ENCODE results near the gene EXD2. TPM values are rescaled to one million over a fixed set of nuclear protein-coding genes. Genes with fewer than 3 reads are reported as not detected.
"Not testable (repeated sequence)": the region's sequence is repeated elsewhere in the genome, so short reads cannot be mapped to it uniquely, and the experiment has no call there.

The EXD2 gene
- total RNA-seq, 1 donor from 2014 or later = 12.2 TPM

DNA sequence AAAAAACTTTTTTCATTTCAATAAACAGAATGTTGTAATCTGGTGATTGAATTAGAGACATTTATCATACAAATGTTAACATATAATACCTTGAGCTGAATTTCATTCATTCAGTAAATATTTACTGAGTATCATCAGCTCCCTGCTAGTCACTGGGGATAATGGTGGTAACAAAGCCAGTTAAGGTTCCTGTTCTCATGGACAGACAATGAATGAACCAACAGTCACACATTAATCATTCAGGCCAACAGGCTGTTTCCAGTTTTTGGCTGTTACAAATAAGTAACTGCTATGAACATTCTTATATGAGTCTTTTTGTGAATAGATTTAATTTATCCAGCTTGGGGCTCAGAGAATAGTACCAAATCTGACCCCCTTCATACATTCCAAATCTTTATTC lies 13.5 kb downstream of the EXD2 start:
- peak; percentile 90 for ATAC-seq

DNA sequence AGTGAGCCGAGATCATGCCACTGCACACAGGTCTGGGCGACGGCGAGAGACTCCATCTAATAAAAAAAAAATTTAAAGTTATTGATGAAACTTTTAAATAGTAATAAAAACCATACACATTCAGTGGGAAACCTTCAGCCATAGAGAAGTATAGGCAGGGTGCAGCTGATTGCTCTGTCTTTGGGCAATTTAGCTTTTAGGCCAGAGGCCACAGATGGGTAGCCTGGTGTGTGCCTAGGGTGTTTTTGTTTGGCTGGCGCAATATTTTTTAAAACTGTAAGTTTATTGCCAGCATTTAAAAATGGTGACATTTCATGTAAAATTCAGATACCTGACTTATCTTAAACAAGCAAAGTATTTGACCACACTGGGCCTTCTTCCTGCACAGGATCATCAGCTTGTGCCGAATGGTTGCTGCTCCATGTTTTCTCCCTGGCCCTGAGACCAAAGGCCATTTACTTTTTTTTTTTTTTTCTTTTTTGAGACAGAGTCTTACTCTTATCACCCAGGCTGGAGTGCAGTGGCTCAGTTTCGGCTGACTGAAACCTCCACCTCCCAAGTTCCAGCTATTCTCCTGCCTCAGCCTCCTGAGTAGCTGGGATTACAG lies 16.2 kb downstream of the EXD2 start:
- no peak for ATAC-seq

DNA sequence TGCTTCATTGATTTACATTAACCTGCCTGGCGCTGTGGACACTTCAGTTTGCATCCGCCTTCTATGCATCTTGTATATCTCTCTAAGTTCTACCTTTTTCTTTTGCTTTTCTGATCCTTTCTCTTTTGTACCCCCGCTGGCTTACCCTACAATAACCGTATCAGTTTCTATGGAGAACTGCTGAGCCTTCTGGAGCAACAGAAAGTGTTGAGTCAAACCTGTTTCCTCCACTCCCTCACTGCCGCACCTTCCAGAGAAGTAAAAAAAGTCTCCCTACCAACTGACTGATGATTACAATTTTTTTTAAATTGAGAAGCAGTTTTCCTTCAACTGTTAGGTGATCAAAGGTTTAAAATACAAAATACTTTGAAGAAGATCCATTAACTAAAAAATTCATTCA lies 17.4 kb downstream of the EXD2 start:
- ATAC-seq = no peak

DNA sequence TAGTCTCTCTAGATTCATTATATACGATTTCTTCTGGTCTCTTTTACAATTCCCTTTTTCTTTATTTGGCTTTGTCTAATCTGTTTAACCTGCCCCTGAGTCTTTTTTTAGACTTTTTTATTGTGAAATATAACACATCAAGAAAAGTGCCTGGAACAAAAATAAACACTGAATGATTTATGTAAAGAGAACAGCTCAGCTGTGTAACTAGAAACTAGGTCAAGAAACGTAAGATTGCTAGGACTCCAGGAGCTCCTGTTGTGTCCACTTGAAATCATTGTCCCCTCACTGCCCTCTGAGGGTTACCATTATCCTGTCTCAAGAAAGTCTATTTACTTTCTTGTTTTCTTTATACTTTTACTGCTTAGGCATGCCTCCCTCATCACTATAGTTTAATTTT lies 23.1 kb downstream of the EXD2 start:
- no peak for ATAC-seq

DNA sequence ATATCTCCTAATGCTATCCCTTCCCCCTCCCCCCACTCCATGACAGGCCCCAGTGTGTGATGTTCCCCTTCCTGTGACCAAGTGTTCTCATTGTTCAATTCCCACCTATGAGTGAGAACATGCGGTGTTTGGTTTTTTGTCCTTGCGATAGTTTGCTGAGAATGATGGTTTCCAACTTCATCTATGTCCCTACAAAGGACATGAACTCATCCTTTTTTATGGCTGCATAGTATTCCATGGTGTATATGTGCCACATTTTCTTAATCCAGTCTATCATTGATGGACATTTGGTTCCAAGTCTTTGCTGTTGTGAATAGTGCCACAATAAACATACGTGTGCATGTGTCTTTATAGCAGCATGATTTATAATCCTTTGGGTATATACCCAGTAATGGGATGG lies 26.4 kb downstream of the EXD2 start:
- ATAC-seq = not testable (repeated sequence)

DNA sequence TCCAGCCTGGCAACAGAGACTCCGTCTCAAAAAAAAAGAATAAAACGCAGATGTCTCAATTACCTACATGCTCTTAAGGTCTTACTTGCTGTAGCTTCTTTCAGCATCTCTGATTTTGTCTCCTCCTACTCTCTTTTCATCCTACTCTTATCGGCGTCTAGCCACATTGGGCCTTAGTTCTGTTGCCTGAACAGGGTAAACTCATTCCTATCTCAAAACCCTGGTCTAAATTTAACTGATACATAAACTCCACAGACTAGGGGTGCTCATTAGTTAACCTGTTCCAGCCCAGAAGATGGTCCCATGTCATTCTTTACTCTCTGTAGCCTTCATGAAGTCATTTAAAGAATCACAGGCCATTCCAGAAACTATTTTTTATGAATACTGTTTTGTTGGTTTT lies 33.6 kb downstream of the EXD2 start:
- ATAC-seq = no peak

DNA sequence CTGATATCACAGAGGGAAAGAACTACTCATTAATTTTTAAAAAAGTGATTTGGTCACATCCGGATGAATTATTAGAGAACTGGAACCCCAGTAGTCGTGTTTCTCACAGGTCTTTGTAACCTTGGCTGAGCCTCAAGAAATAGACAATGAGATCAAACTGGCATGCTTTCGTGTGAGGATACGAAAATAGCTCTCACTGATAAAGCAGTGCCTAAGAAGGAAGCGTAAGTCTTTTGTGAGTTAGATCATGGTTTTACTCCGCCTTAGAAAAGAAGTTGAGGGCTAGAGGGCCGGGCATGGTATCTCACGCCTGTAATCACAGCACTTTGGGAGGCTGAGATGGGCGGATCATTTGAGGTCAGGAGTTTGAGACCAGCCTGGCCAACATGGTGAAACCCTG lies 34.9 kb downstream of the EXD2 start:
- ATAC-seq = no peak

DNA sequence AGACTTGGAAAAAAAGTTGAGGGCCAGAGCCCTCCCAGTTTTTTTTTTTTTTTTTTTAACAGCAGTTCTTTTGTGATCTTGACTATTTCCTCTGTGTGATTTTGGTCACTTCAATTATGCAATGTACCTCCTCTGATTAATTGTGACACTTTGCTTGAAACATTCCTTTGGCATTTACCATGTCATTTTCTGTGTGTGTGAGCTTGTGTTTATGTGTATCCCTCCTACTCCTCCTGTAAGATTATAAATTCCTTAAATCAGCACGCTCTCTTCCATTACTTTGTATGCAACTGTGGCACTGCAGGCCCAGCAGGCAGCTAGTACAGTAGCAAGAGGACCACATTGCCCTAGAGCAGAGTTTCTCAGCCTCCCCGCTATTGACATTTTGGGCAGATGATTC lies 35.4 kb downstream of the EXD2 start:
- no peak for ATAC-seq

DNA sequence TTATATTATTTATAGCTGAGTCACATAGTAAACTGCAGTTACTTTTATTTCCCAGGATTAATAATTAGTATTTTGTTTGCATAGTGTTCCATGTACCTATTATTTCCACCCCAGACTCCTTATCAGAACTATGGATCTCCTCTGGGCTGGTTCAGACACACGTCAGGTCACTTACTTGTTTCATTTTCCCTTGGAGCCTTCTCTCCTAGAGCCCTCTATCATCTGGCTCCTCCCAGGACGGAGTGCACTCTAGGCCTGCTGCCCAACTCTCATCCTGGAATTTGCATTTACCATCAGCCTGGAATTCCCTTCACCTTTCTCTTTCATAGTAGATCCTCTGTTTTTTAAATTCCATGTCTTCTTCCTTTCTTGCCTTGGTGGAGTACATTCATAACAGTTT lies 40.2 kb downstream of the EXD2 start:
- no peak for ATAC-seq

DNA sequence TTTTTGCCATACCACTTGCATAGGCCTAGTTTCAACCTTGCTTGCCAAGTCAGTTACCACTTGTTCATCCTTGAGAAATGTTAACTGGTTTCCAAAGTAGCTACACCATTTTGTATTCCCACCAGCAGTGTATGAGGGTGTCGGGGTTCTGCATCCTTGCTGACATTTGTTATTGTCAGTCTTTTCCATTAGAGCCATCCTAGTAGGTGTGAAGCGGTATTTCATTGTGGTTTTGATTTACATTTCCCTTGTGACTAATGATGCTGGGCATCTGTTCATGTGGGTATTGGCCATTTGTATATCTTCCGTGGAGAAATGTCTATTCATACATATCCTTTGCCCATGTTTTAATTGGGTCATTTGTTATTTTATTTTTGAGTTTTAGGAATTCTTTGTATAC lies 41.1 kb downstream of the EXD2 start:
- ATAC-seq = no peak

DNA sequence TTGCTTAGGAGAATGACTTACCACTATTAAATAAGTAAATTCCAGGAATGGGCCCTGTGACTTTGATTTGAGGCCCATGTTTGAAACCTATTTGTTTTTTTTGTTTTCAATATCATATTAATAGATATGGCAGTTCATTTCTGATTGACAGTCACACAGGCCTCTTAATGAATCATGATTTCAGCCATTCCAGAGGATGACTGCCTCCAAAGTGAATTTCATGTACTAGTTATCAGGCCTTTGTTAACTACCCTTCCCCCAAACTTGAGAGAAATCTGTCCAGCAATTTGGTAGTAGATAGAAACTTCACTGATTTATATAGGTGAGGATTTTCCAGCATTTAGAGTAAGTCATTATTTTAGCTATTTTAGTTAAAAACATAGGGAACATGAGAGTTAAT lies 42.8 kb downstream of the EXD2 start:
- ATAC-seq = no peak

DNA sequence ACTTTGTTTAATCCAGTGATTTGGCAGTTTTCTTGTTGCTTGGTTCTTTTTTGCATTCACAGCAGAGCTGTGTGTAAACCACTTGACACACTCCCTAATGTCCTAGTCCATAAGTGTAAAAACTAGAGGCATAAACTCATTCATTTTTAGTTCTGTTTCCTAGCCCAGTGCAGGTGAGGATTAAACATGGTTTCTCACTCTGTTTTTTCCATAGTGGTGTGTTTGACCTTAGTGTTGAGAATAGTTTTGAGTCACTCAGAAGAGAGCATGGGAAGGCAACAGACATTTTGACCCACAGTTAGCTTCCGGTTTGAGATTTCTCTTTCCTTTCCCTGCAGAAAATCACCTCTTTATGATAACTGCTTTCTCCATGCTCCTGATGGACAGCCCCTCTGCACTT lies 44.4 kb downstream of the EXD2 start:
- ATAC-seq = no peak

DNA sequence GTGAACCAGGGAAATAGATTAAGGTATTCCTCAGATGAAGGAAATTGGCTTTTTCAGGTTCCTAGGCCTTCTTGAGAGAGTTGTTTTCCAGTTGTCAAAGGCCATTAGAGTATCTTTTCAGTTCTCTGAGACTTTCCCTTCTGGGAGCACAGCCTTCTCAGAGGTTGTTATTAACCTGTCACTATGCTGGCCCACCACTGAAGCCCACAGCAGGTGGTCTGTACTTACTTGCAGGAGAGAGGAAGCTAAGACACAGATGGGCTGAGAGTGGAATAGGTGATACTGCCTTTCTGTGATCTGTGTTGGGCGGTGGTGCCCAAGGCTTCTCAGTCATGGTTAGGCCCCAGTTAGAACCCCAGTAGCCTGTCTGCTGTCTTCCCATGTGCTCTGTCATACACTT lies 45.8 kb downstream of the EXD2 start:
- ATAC-seq = no peak

DNA sequence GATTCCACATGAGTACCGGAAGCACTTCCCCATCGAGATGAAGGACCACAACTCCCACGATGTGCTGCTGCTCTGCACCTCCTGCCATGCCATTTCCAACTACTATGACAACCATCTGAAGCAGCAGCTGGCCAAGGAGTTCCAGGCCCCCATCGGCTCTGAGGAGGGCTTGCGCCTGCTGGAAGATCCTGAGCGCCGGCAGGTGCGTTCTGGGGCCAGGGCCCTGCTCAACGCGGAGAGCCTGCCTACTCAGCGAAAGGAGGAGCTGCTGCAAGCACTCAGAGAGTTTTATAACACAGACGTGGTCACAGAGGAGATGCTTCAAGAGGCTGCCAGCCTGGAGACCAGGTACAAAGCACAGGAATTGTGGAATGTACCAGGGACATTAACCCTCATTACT lies 46.3 kb downstream of the EXD2 start:
- ATAC-seq = no peak

DNA sequence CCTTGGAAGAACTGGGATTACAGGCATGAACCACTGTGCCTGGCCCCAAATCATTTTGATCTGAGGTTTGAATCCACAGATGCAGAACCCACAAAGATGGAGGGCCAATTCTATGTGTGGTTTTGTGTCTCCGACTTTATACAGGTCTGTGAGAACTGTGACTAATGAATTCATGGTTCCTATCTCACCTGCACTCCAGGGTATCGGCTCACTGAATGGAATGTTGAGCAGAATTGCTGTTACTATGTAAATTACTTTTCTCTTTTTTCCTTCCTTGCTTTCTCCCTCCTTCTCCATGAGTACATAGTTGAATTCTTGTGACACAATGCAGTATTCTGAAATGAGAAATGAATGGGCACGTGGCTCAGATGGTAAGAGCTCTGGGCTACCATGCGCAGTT lies 47.6 kb downstream of the EXD2 start:
- ATAC-seq = no peak

DNA sequence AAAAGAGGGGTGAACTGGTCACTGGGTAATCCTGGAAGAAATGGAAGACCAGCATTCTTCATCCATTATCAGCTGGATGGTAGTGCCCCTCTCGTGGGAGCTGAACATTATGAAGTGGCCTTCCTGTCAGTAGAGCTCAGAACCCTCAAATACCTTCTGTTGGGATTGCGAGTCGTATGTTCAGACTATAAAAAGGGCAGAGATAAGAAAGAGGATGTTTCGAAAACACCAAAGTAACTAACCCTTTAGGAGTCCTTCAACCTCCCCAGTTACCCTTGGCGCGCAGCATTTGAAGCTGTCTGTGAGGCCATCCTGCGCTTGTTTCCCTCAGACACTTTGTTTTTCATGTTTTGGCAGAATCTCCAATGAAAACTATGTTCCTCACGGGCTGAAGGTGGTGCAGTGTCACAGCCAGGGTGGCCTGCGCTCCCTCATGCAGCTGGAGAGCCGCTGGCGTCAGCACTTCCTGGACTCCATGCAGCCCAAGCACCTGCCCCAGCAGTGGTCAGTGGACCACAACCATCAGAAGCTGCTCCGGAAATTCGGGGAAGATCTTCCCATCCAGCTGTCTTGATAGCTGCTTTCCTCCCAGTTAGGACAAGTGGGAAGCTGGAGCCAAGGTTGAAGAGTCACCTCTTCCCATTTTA lies 49.4 kb downstream of the EXD2 start:
- ATAC-seq = no peak

DNA sequence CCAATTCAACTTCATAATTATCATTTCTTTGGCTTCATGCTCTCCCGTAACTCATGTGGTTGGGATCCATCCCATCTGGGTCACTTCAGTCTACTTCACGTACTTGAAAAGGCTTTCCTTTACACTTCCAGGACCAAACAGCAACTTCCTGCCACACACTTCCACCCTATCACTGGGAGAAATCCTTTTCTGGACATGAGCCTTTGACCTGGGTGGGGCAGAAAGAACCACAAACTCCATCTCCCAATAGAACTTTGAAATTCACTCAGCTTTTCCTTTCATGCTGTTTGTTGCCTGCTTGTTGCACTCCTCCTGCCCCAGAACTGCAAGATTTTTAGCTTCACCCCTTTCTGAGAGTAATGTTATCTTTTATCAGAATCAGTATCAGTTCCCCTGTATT lies 50.3 kb downstream of the EXD2 start:
- ATAC-seq = no peak

DNA sequence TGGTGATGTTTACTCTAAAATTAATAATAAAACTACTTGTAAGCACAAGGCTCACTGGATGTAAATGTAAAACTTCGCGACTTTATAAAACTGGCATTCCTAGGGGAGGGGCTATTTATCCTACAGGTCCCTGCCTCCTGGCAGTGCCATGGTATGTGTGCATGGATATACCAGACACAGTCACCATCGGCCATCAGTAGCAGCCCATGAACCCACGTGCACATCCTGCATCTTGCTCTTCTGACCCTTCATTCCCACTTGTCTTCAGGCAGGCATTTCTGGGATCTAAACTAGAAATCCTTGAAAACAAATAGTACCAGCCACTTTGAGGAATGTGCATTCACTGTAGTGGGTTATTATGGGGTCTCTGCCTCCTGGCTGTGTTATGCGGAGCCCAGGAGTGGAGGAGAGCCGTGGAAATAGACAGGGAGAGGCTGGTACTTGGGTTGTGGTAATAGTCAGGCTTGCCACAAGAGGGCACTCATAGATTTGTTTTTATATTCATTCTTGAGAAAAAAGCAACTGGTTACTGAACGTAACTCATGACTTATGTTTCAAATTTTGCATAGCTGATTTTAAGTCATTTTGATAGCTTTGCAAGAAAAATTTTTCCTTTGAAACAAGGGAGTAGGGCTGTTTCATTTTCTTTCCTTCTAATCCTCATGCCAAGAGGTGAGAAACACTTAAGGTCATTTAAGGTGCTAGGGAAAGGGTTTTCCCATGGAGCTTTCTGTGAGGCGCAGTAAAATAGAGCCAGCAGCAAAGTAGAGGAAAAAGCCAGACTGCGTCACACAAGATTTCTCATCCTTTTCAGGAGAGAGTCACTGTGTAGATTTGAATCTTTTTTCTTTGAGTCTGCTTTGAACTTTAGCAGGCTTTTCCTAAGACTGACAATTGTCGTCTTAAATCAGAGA lies 51.3 kb downstream of the EXD2 start:
- peak; percentile 70 for ATAC-seq

DNA sequence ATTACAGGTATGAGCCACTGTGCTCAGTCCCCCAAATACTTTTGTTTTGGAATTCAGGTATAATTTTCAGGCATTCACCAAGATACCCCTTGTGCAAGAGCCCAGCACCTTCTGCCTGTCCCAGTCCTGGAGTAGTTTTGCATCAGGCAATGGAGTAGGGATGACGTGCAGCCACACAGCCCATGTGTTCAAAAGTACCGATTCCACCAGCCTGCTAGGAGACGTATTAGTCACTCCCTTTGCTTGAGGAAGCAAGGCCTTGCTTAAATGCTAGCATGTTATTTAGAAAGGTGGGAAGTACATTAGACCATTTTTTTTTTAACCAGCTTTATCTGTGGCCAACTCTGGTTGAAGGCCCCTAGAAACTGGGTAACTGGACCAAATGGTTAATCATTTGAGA lies 53.6 kb downstream of the EXD2 start:
- no peak for ATAC-seq

DNA sequence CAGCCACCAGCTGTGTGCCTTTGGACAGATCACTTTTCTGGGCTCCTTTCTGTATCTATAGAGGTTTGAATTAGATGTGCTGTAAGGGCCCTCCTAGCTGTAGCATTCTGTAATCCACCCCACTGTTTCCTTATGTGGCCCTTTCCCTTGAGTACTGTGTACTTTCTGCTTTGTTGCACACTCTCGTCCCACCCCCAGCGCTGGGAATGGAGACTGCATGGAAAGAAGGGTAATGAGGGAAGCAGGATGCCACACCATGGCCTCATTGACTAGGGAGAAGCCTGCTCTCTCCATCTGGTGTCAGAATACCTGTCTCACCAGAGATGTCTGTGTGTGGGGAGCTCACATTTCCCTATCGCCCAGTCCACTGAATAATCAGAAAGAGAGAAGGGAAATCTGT lies 55.0 kb downstream of the EXD2 start:
- no peak for ATAC-seq

DNA sequence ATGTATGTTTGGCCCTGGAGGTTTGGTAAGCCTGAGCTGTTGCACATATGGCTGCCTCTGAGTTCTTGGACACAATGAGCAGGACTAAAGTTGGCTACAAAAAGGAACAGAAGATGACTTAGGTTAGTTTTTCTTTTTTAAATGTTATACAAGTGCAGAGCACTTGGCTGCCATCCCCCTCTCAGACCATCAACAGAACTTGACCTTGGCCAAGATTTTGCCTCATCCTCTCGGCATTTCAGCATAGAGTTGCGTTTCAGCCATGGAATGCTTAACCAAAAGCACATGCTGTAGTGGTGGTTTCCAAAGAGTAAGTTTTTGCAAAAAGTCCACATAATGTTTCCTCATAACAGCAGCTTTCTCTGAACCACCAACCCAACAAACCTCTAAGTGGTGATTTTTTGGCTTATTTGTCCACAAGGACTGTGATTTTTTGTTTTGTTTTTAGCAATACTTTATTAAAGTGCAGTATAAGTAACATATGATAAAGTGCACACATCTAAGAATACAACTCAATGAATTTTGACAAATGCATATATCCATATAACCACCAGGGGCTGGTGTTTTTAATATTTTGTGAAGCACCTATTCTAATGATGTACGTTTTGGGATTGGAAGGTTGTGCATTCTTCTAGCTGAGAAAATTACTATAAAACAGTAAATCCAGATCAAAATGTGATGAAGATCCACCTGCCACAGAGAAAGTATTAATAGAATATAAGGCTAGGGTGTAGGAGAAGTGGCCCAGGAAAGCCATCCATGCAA lies 56.6 kb downstream of the EXD2 start:
- no peak for ATAC-seq

DNA sequence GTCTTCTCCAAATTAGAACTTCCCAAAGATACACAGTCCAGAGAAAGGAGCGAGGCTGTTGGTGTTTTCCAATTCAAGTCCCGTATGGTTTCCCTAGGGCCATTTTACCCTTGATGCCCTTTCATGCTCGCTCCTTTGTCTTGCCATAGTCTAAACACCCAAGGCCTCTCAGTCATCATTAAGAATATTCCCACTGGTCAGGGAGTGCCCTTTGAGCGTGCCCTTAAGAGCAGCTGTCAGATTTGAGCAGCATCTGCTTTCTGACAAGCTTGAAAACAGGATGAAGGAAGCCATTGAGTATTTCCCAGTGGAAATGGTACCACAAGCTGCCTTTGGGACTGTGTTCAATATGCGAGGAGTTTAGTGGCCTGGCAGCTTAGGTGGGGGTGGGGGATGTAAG lies 58.3 kb downstream of the EXD2 start:
- no peak for ATAC-seq

DNA sequence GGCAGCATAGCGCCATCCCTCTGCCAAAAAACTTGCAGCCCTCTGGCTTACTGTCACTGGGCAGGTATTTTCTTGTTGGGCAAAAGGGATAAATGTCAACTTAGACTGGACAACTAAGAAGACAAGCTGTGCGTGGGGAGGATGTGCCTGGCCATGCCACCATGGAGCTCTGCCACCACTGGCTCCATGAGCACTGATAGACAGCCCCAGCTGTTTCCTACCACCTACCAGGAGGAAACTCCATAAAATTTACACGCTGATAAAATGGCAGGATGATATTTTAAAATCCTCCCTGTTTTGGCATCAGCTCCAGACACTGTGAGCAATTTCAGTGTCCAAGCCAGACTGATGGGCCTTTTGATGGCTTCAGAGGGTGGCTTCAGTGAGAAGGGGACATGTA lies 61.6 kb downstream of the EXD2 start:
- no peak for ATAC-seq

Data from esophagus mucosa (tissue), 1 donor.